A673 (cell line): Measurements from ENCODE around the gene SCAF1.

Source experiments
- CTCF ChIP-seq: fragments of 300-800, 200-600 bp; sonication (generic); conservative IDR thresholded peaks from 2 replicates; pipeline ENCODE4 v1.5.1; 2017; ENCODE audit warnings: low read depth, mild to moderate bottlenecking, antibody characterized with exemption, low read length, moderate library complexity, mixed read lengths
- EZH2 ChIP-seq: fragments of 200-600 bp; sonication (generic); IDR thresholded peaks from 2 replicates; pipeline ENCODE4 v1.6.1; 2017; ENCODE audit warnings: borderline replicate concordance, low read depth, mild to moderate bottlenecking, mixed read lengths, antibody characterized with exemption, low read length; ENCODE audit not compliant: poor library complexity, severe bottlenecking

GRCh38 chr19:49669516-49669915 lies 27.5 kb downstream of the SCAF1 start:
- TF ChIP-seq CTCF = no peak
- TF ChIP-seq EZH2 = no peak
